Middle frontal gyrus (tissue), 1 donor: Measurements from ENCODE around the gene COL21A1.

Experiments
- DNase-seq: peaks from one replicate; pipeline ENCODE4 v3.0.0-alpha.2; 2015; ENCODE audit warnings: low spot score; ENCODE audit errors: extremely low spot score

Gene COL21A1

DNA sequence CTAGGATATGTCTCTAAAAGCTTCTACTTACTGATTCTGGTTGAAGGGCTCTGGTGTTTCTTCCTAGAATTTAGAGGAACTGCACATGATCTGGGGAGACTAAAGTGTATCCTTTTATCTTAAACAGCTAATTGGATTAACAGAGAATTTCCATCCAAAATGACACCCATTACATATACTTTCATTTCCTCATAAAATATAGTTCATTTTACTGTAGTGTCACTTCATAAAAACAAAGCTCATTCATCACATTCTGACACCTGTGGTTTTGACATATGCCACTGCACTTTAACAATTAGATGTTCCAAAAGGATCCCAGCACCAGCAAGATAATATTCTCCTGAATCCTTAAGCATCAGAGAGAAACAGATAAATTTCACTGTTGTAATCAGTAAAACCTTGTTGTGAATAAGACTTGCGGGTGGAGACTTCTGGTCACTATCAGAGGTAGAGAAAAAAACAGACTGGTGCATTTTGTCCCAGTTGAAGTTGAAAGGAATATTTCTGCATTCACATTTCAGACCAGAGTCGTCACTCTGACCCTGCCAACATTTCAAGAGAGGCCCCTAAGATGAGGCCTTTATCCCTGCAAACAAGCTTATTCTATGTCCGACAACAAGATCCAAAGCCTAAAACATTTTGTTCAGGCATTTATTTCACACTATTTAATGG is 196.7 kb downstream of the COL21A1 start:
- DNase-seq, result no peak

DNA sequence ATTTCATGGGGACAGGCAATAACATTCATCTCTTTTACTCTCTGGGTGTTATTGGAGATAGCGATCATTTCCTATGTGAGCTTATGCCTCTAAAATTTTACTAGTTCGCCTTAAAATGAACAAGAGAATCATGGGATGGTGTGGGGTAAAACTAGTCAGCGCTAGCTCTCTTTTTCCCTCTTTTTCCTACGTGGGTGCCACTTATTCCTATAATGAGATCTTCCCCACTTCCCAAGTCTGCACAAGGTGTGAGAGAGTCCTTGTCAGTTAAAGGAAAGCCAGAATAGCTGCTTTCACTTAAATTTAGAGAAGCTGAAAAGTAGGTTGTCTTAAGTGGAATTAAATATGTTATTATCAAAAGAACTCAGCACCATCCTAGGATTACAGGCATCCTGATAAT is 198.8 kb downstream of the COL21A1 start:
- DNase-seq, result no peak

DNA sequence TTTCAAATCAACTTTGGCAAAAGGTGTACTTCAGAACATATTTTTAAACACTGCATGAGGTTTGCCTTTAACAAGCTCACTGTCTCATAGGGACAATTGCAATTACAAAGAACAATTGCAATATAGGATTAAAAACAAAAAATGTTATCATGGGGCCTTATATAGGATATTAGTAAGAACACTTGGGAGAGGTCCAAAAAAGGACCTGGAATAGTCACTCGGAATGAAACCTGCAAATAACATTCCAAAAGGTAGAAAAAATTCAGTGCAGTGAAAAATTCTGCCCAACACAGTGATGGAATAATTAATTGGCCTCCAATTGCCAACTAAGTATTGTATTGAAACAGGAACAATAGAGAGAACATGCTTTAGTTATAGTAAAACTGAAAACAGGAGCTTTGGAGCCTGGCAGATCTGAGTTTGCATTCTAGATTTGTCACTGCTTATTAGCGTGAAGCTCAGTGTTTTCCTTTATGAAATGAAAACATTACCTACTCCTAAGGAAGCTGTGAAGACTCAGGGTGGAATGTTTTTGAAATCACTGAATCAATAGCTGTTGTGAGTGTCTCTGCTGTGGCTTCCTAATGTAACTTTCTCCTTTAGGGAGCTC is 199.3 kb downstream of the COL21A1 start:
- DNase-seq, result no peak

DNA sequence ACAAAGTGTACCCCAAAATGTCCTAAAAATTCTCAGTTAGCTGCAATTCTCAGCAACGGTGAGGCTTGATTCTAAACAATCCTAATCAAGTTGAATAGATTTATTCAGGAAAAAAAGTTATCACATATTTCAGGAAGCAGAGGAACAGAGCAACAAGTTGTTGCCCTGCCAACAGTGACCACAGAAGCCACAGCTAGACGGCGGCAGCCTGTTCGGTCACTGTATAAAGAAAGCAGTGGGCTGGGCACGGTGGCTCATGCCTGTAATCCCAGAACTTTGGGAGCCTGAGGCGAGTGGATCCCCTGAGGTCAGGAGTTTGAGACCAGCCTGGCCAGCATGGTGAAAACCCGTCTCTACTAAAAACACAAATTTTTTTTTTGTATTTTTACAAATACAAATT is 200.8 kb downstream of the COL21A1 start:
- no peak for DNase-seq

DNA sequence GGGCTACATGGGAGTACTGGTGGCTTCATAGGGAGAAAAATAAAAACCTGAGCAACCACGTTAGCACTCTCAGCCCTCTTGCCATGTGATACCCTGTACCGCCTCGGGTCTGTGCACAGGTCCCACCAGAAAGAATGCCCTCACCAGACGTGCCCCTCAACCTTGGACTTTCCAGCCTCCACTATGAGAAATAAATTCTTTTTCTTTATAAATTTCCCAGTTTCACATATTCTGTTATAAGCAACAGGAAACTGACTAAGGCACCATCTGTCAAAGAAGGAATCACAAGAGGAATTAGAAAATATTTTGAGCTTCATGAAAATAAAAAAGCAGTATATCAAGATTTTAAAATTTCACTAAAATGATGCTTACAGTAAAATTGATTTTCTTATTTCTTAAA is 203.6 kb downstream of the COL21A1 start:
- no peak for DNase-seq

DNA sequence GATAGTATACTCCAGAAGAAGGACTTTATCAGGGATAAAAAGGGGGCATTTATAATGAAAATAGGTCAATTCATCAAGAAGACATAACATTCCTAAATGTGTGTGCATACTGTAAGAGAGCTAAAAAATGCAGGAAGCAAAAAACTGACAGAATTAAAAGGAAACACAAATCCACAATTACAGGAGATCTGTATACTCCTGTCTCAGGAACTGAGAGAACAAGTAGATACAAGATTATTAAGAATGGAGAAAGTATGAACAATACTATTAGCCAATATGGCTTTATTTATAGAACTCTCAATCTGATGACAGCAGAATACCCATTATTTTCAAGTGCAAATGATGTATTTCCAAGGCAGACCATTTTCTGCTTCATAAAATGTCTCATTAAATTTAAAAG is 204.3 kb downstream of the COL21A1 start:
- no peak for DNase-seq

DNA sequence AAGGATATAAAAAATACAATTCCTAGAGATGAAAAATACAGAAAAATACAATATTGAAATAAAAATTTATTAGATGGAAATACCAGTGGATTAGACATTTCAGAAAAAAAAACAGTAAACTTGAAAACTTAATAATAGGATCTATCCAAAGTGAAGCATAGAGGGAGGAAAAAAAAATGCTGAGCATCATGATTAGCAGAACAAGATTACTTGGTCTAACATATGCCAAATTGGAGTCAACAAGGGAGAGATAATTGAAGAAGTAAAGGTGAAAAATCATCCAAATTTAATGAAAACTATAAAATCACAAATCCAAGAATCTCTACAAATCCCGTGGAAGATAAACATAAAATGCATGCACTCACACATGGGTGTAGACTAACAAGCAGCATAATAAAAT is 205.8 kb downstream of the COL21A1 start:
- DNase-seq, result no peak

DNA sequence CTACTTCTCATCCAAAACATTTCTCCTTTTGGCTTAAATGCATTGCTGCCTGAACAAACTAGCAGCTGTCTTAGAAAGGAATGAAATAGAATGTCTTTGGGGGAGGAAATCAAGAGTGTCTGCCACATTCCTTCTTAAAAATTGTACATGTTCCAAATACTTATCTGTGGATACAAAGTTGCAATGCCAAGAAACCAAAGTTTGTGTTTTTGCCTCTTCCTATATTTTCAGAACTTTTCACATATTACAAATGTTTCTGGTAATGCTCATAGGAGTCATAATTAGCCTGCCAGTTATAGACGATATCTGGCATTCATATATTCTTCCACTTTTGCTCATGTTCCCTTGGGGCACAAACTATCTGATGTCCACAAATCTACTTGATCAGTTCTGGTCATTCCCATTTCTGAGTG is 206.5 kb downstream of the COL21A1 start:
- DNase-seq, result no peak

DNA sequence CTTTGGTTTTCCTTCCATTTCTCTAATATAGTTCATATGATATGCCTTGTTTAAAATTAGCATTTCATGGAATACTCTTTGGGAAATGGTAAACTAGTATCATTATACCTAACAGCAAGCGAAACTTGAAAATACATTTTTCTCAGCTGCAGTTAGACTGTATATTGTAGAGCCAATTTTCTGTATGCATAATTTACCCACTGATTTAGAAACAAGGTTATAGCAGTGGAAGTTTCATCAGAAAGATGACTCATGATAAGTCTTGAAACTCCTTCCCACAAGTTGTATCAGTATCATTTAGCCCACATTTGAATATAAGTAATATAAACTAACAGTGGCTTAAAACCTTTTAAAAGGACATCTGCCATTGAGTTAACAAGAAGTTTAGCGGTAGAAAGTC is 207.2 kb downstream of the COL21A1 start:
- DNase-seq, result no peak

DNA sequence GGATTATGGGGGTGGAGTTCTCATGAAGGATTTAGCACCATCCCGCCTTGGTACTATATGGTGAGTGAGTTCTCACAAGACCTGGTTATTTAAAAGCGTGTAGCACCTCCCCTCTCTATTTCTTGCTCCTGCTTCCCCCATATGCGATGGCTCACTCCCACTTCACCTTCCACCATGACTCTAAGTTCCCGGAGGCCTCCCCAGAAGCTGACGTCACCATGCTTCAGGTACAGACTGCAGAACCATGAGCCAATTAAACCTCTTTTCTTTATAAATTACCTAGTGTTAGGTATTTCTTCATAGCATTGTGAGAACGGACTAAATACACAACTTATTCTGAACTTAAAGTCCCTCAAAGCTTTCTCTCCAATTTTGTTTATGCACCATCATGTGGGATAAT is 208.6 kb downstream of the COL21A1 start:
- no peak for DNase-seq

DNA sequence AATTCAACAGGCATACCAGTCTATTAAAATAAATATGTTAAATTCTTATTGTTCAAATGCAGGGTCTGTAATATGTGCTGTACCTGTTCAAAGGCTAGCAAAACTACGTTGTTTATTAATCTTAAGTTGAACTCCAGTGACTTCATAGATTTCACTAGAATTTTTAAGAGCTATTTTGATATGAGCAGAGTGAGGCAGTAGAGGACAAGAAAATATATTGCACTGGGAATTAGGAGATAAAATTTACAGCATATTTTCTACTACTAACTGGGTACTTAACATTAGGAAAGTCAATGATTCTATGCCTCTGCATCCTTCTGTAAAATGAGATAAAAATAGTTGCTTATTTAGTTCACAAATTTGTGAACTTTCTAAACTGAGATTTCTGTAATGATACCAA is 209.8 kb downstream of the COL21A1 start:
- no peak for DNase-seq

DNA sequence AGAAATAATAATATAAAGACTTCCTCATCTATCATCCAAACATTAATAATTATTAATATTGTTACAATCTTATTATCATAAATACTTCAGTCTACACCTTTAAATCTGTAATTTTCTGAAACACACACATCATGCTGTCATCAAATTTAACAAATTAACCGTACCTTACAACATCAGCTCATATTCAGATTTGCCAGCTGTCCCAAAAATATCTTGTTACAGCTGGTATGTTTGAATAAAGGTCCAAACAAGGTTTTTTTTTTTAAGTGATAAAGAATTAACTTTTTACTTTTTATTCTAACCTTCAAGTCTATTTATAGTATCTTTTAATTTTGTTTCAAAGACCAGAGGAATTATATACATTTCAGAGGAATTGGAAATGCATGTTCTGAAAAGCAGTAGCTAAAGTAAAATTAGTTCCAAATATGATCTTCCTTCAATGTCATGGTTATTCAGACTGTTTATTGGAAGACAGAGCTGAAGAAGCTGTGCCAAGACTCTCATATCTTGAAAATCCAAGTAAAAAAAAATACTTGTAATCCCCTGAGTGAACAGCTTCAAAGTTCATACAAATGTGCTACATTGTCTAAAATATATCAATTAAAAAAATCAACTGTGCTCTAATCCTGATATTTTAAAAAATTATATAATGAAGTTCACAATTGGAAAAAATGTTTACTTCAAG is 210.3 kb downstream of the COL21A1 start:
- no peak for DNase-seq

DNA sequence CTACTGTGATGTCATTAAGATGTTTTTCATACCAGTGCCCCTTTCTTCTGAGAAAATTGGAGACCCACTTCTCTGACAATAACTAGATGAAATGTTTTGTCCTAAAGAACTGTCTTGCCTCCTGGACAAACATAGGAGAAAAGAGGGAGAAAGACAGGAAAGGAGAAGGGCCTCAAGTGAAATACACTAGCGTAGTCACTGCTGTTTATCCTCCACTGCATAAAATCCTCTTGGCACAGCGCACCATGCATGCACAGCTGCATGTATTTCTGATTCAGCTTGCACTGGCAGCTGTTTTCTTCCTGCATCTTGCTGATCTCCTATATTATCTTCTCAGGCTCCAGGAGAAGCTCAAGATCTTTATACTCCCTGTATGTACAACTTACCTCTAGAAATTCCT is 214.0 kb downstream of the COL21A1 start:
- no peak for DNase-seq

DNA sequence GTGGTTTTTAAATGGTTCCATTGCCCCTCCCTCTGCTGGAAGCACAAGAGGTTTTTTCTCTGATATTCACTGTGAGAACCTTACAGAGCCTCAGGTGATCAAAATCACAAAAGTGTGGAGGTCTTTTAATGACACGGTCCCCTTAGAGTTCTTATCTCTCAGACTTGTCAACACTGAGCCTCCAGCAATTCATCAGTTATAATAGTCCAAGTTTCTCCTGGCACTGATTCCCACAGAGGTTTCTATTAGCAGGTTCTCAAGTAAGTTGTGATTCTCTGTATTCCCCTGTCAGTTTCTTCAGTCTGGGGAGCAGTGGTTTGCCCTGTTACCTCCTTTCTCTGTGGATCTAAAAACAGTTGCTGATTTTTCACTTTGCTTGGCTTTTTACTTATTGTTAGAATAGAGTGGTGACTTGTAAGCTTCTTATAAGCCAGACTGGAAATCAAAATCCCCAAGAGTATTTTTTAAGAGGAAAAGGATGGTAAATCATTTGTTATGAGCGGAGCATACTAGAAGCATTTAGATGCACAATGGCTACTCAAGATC is 214.6 kb downstream of the COL21A1 start:
- no peak for DNase-seq

DNA sequence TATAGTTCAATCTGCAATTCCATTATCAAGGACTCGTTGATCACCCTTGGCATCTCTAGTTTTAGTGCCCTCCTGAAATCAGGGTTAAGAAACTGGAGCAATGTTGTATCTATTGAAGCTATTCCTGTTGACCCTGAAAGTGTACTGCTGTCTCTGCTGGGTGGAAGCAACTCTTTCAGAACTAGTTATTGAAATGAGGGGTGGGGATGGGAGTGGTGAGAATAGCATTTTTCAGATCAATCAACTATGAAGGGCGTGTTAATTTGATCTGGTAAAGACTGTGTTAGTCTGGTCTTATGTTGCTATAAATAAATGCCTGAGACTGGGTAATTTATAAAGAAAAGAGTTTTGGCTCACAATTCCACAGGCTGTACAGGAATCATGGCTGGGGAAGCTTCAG is 219.5 kb downstream of the COL21A1 start:
- no peak for DNase-seq

DNA sequence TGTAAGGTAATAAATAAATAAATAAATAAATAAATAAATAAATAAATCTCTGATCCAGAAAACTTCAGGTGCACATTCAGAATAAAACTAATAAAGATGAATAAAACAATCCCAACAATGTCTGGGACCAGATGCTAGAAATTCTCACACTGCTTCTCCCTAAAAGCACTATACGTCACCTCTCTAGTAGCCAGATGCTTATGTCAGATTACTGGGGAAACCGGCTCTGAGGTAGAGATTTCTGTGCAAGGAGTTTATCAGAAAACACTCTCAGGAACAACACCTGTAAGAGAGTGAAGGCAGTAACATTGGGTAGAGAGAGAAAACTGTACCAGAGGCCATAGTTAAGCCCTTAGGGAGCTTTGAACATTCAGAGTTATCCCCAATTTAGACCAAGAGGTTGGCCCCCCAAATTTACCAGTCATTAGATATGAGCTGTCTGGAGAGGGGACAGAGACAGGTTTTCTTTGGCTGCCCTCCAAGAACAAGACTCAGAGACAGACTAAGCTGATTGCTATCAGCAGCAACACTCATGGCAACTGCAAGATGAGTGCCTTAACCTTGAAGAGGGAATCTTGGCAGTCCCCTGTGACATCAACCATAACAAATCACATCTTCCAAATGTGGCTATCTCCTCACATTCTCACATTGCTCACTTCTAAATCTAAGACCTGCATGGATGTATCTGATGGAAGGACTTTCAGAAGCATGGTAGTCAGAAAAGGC is 220.8 kb downstream of the COL21A1 start:
- no peak for DNase-seq

DNA sequence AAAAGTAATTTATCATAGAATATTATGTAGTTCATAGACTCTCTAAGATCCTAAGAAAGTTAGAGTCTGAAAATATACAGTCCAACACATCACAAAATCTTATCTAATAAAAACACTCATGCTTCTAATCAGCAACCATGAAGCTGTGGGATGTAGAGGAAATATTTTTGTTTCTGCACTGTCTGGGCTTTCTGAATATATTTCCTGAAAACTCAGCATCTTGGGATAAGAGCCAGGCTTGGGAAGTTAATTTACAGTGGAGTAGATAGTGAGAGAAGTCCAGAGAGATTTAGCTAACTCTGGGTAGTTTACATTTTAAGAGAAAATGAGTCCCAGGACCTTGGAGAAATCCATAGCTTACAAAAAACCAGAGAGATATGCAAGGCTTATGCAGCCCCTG is 221.6 kb downstream of the COL21A1 start:
- no peak for DNase-seq

DNA sequence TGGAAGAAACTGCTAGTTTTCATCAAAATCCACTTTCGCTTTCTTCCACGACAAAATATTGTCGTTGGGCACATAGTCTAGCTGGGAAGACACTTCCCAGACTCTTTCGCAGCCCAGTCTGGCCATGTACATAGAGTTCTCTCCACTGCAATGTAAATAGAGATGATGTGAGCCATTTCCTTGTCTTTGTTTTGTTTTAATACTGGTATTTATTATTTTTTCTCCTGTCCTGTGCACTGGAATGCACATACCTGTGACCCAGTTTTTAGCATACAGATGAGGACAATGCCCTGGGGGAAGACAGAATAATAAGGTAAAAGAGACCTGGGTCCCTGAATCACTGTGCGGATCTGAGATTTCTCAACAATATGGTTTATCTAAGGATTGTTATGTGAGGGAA is 222.4 kb downstream of the COL21A1 start:
- no peak for DNase-seq

DNA sequence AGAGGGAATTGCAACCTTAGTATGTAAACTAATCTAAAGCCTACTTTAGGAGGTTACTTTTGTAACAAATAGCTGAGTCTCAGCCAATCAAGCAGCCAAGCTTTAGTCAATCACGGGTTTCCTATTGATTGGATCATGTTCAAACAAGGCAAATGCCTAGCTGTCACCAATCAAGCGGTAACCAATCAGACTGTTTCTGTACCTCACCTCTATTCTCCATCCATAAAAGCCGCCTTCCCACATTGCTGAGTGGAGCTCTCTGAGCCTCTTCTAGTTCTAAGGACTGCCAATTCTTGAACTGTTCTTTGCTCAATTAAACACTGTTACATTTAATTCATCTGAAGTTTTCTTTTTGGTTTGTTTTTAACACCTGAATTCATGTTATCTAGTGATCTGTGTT is 223.6 kb downstream of the COL21A1 start:
- DNase-seq, result no peak

DNA sequence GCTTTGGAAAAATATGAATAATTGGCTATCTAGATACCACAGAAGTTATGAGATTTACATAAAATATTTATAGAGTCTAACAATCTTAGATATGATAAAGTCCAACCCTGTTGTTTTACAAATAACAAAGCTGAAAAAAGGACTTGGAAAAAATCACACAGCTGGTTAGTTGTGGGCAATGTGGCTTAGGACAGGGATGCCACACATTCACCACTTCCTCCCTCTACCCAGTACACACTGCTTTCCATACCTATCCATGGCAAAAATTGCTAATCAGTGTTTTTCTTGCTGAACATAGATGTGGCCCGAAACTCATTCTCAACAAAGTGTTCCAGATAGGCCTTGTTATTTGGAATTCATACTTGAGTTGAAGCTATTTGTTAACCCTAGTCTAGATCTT is 224.7 kb downstream of the COL21A1 start:
- no peak for DNase-seq

DNA sequence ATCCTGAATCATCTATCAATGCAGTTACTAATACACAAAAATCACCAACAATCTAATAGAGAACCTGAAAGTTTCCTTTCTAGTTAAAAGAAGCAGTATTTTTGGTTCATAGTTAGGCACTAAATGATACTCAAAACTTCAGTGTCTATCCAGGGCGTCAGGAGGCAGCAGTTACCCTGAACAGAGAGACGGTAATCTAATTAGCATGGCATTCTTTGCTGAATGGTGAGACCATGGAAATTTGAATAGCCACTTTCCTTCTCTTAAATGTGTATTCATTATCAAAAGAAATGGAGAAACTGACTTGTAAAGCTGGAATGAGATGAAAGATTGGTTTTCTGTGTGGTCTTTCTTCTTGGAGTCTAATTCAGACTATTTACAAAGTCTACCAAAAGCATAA is 225.4 kb downstream of the COL21A1 start:
- DNase-seq, result no peak

DNA sequence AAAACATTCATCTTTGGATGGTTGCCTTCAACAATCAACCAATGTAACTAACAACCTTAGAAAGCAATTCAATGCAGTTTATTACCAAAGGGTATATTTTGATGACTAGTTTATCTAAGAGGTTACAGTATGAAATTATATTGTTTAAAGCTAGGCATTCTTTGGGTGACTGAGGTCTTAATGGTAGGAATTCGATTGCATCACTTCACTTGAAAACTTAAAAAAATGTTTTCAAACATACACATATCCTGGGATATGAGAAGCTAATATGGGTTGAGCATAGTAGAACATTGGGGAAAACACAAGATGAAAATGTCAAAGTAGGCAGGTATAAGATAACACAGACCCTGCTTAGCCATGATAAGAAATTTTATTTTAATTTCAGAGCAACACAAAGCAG is 227.4 kb downstream of the COL21A1 start:
- DNase-seq, result no peak
